MM.1S (cell line): ENCODE results near the gene MASP2.

Source experiments
- DNase-seq: peaks from one replicate; pipeline ENCODE4 v3.0.0-alpha.2; 2015
- H2AFZ ChIP-seq: fragments of 300-600 bp; sonication (generic); 2 replicates; pipeline ENCODE4 v1.6.0; 2016; ENCODE audit warnings: antibody characterized with exemption, low read length
- H3F3A ChIP-seq: fragments of 300-600 bp; sonication (generic); 2 replicates; pipeline ENCODE4 v1.6.1; 2016; ENCODE audit warnings: mild to moderate bottlenecking, antibody characterized with exemption, low read length, moderate library complexity, mixed read lengths; ENCODE audit not compliant: insufficient read depth
- H3K27ac ChIP-seq: fragments of 300-600 bp; sonication (generic); 2 replicates; pipeline ENCODE4 v1.5.1; 2016; ENCODE audit warnings: mild to moderate bottlenecking, low read length
- H3K27me3 ChIP-seq: fragments of 300-600 bp; sonication (generic); replicated peaks from 2 replicates; pipeline ENCODE4 v1.6.0; 2016; ENCODE audit warnings: low read length; ENCODE audit not compliant: insufficient read depth
- H3K36me3 ChIP-seq: fragments of 300-600 bp; sonication (generic); replicated peaks from 2 replicates; pipeline ENCODE4 v1.6.1; 2016; ENCODE audit warnings: mild to moderate bottlenecking, low read length, mixed read lengths; ENCODE audit not compliant: insufficient read depth
- H3K4me1 ChIP-seq: fragments of 300-600 bp; sonication (generic); 2 replicates; pipeline ENCODE4 v1.6.1; 2016; ENCODE audit warnings: low read length, mixed read lengths
- H3K4me2 ChIP-seq: fragments of 300-600 bp; sonication (generic); 2 replicates; pipeline ENCODE4 v1.6.0; 2016; ENCODE audit warnings: low read depth, low read length
- H3K4me3 ChIP-seq: fragments of 300-600 bp; sonication (generic); 2 replicates; pipeline ENCODE4 v1.5.1; 2016; ENCODE audit warnings: low read length, mixed read lengths
- H3K79me2 ChIP-seq: fragments of 300-600 bp; sonication (generic); 2 replicates; pipeline ENCODE4 v1.6.1; 2016; ENCODE audit warnings: mixed run types, low read length, mixed read lengths
- H3K9ac ChIP-seq: fragments of 300-600 bp; sonication (generic); 2 replicates; pipeline ENCODE4 v1.6.1; 2016; ENCODE audit warnings: low read length, mixed read lengths
- H3K9me2 ChIP-seq: fragments of 300-600 bp; sonication (generic); replicated peaks from 2 replicates; pipeline ENCODE4 v1.6.1; 2016; ENCODE audit warnings: mild to moderate bottlenecking, low read length, mixed read lengths; ENCODE audit not compliant: insufficient read depth
- H3K9me3 ChIP-seq: fragments of 300-600 bp; sonication (generic); replicated peaks from 2 replicates; pipeline ENCODE4 v1.6.1; 2016; ENCODE audit warnings: mild to moderate bottlenecking, low read length, mixed read lengths; ENCODE audit not compliant: insufficient read depth
- H4K20me1 ChIP-seq: fragments of 300-600 bp; sonication (generic); 2 replicates; pipeline ENCODE4 v1.6.1; 2016; ENCODE audit warnings: mild to moderate bottlenecking, low read length, moderate library complexity, mixed read lengths; ENCODE audit not compliant: insufficient read depth
- EZH2 ChIP-seq: fragments of 300-600 bp; sonication (generic); optimal IDR thresholded peaks from 2 replicates; pipeline ENCODE3; 2017; ENCODE audit warnings: low read depth, mild to moderate bottlenecking, antibody characterized with exemption, low read length, mixed read lengths
- EZH2phosphoT487 ChIP-seq: fragments of 300-600 bp; sonication (generic); IDR thresholded peaks from 2 replicates; pipeline ENCODE4 v1.6.1; 2018; ENCODE audit warnings: antibody characterized with exemption, low read length
- TF ChIP-seq, protein P1 (sequence below): fragments of 300-600 bp; sonication (generic); IDR thresholded peaks from 2 replicates; pipeline ENCODE4 v1.5.1; 2016; ENCODE audit warnings: antibody characterized with exemption, low read length, mixed read lengths

MASP2 gene

GRCh38 chr1:11024874-11025203 is 22.2 kb downstream of the MASP2 start:
- H3F3A ChIP-seq = no peaks in the 10 kb centered on the region; the same call in 1 of the 2 replicates
- H2AFZ ChIP-seq = no peak overlapping the region
- no peaks in the 10 kb centered on the region for H3K9me2 ChIP-seq
- DNase-seq = no peak
- H3K27ac ChIP-seq = no peak overlapping the region
- H3K27me3 ChIP-seq = no peaks in the 10 kb centered on the region
- peaks cover 26% of the 10 kb centered on the region for H3K36me3 ChIP-seq
- no peak overlapping the region for H3K4me2 ChIP-seq
- H3K9ac ChIP-seq = no peak overlapping the region
- no peaks in the 10 kb centered on the region for H3K9me3 ChIP-seq
- no peak overlapping the region for H3K4me3 ChIP-seq
- H3K4me1 ChIP-seq = no peaks in the 10 kb centered on the region
- H4K20me1 ChIP-seq = no peaks in the 10 kb centered on the region
- TF ChIP-seq, protein P1, sequence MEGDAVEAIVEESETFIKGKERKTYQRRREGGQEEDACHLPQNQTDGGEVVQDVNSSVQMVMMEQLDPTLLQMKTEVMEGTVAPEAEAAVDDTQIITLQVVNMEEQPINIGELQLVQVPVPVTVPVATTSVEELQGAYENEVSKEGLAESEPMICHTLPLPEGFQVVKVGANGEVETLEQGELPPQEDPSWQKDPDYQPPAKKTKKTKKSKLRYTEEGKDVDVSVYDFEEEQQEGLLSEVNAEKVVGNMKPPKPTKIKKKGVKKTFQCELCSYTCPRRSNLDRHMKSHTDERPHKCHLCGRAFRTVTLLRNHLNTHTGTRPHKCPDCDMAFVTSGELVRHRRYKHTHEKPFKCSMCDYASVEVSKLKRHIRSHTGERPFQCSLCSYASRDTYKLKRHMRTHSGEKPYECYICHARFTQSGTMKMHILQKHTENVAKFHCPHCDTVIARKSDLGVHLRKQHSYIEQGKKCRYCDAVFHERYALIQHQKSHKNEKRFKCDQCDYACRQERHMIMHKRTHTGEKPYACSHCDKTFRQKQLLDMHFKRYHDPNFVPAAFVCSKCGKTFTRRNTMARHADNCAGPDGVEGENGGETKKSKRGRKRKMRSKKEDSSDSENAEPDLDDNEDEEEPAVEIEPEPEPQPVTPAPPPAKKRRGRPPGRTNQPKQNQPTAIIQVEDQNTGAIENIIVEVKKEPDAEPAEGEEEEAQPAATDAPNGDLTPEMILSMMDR = no peak
- TF ChIP-seq EZH2 (no peak), EZH2phosphoT487 (no peak)
- H3K79me2 ChIP-seq = peaks cover 3% of the 10 kb centered on the region

- DNase-seq = no peak
- Histone ChIP-seq H4K20me1 (no peaks in the 10 kb centered on the region), H3K36me3 (peaks cover 27% of the 10 kb centered on the region)
Measured at GRCh38 chr1:11024154-11024873, 22.7 kb downstream of the MASP2 start.

DNA sequence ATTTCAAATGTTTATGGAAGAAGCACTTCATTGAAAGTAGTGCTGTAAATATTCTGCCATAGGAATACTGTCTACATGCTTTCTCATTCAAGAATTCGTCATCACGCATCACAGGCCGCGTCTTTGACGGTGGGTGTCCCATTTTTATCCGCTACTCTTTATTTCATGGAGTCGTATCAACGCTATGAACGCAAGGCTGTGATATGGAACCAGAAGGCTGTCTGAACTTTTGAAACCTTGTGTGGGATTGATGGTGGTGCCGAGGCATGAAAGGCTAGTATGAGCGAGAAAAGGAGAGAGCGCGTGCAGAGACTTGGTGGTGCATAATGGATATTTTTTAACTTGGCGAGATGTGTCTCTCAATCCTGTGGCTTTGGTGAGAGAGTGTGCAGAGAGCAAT is 23.8 kb downstream of the MASP2 start:
- Histone ChIP-seq H3K27ac (no peak overlapping the region), H3K4me3 (no peak overlapping the region), H3F3A (no peaks in the 10 kb centered on the region; the same call in 1 of the 2 replicates)

More at GRCh38 chr1:11024154-11024873, 22.7 kb downstream of the MASP2 start:
- no peak overlapping the region for H3K4me2 ChIP-seq
- no peaks in the 10 kb centered on the region; the same call in 1 of the 2 replicates for H3F3A ChIP-seq
- no peak overlapping the region for H3K27ac ChIP-seq
- H3K79me2 ChIP-seq = peaks cover 5% of the 10 kb centered on the region
- no peaks in the 10 kb centered on the region for H3K27me3 ChIP-seq
- H3K4me1 ChIP-seq = no peaks in the 10 kb centered on the region
- no peak overlapping the region for H3K4me3 ChIP-seq
- no peak overlapping the region for H2AFZ ChIP-seq
- TF ChIP-seq EZH2phosphoT487 (no peak), EZH2 (no peak)
- TF ChIP-seq, protein P1 = no peak
- H3K9me2 ChIP-seq = no peaks in the 10 kb centered on the region
- no peaks in the 10 kb centered on the region for H3K9me3 ChIP-seq
- H3K9ac ChIP-seq = no peak overlapping the region

More for the DNA sequence above, 23.8 kb downstream of the MASP2 start:
- no peak overlapping the region for H3K4me2 ChIP-seq
- no peak for DNase-seq
- no peaks in the 10 kb centered on the region for H3K4me1 ChIP-seq
- H3K79me2 ChIP-seq = peaks cover 16% of the 10 kb centered on the region
- TF ChIP-seq EZH2 = no peak
- TF ChIP-seq, protein P1 = no peak
- TF ChIP-seq EZH2phosphoT487 = no peak
- H3K9me2 ChIP-seq = no peaks in the 10 kb centered on the region
- no peaks in the 10 kb centered on the region for H3K9me3 ChIP-seq
- peaks cover 37% of the 10 kb centered on the region for H3K36me3 ChIP-seq
- no peak overlapping the region for H2AFZ ChIP-seq
- no peak overlapping the region for H3K9ac ChIP-seq
- H4K20me1 ChIP-seq = no peaks in the 10 kb centered on the region; the same call in 1 of the 2 replicates
- no peaks in the 10 kb centered on the region for H3K27me3 ChIP-seq
